Fibroblast of the aortic adventitia (primary cell): ENCODE results near the gene EMD. TPM values are rescaled to one million over a fixed set of nuclear protein-coding genes. Genes with fewer than 3 reads are reported as not detected.

Experiments
- DNase-seq: peaks from one replicate; pipeline ENCODE4 v3.0.0-alpha.2; 2010; ENCODE audit warnings: low read depth
- H3K4me3 ChIP-seq: 2 replicates; pipeline ENCODE4 v1.5.1; 2011; ENCODE audit warnings: low read depth, mild to moderate bottlenecking, control low read depth, low read length, moderate library complexity
- CTCF ChIP-seq: IDR thresholded peaks from 2 replicates; pipeline ENCODE4 v1.5.1; 2011; ENCODE audit warnings: mild to moderate bottlenecking, low read length, control low read depth, inconsistent platforms; ENCODE audit not compliant: insufficient read depth
- total RNA-seq: library from RNA; depleted of rRNA; stranded (reverse); fragments of >200 nt; gene quantifications from 2 replicates; pipeline ENCODE4 v1.2.3, GENCODE V29; 2012; ENCODE audit warnings: low replicate concordance

The EMD gene
- total RNA-seq, 1 donor = 29.9 TPM

- no peak for DNase-seq
- H3K4me3 ChIP-seq = no peak overlapping the region
- TF ChIP-seq CTCF = no peak
Observed at GRCh38 chrX:154355776-154356140, 23.3 kb upstream of the EMD start.

- DNase-seq = no peak
- H3K4me3 ChIP-seq = no peak overlapping the region
- TF ChIP-seq CTCF = no peak
Observed at GRCh38 chrX:154356596-154356995, 22.5 kb upstream of the EMD start.

- H3K4me3 ChIP-seq = no peak overlapping the region
- no peak for DNase-seq
- no peak for TF ChIP-seq CTCF
Observed at GRCh38 chrX:154357205-154357604, 21.9 kb upstream of the EMD start.

GRCh38 chrX:154358011-154358410, 21.1 kb upstream of the EMD start:
- H3K4me3 ChIP-seq = no peak overlapping the region
- DNase-seq = no peak
- no peak for TF ChIP-seq CTCF

- no peak for DNase-seq
- no peak overlapping the region for H3K4me3 ChIP-seq
- TF ChIP-seq CTCF = no peak
Observed at GRCh38 chrX:154358829-154359228, 20.3 kb upstream of the EMD start.

GRCh38 chrX:154359362-154360154, 19.5 kb upstream of the EMD start:
- TF ChIP-seq CTCF = no peak
- no peak for DNase-seq
- H3K4me3 ChIP-seq = no peak overlapping the region
